SJSA1 (cell line): Measurements from ENCODE around the gene WNT3A. TPM values are rescaled to one million over a fixed set of nuclear protein-coding genes. Genes with fewer than 3 reads are reported as not detected.

ENCODE experiments used
- DNase-seq, 2 experiments: peaks; one replicate each; pipeline ENCODE4 v3.0.0-alpha.2; 2015 to 2020; ENCODE audit warnings: low spot score in 2 of 2, low read depth in 1 of 2
- H3K27ac ChIP-seq: fragments of 250-450 bp; sonication (Bioruptor Pico); 2 replicates; pipeline ENCODE4 v1.5.1; 2020; ENCODE audit warnings: mild to moderate bottlenecking, moderate library complexity
- H3K27me3 ChIP-seq: fragments of 250-450 bp; sonication (Bioruptor Pico); replicated peaks from 2 replicates; pipeline ENCODE4 v1.5.1; 2020; ENCODE audit warnings: mild to moderate bottlenecking, moderate library complexity
- H3K36me3 ChIP-seq: fragments of 250-450 bp; sonication (Bioruptor Pico); 2 replicates; pipeline ENCODE4 v1.5.1; 2020; ENCODE audit warnings: mild to moderate bottlenecking
- H3K4me1 ChIP-seq: fragments of 250-450 bp; sonication (Bioruptor Pico); replicated peaks from 2 replicates; pipeline ENCODE4 v1.6.1; 2021; ENCODE audit warnings: mild to moderate bottlenecking
- H3K4me3 ChIP-seq: fragments of 250-450 bp; sonication (Bioruptor Pico); 2 replicates; pipeline ENCODE4 v1.5.1; 2020; ENCODE audit warnings: mild to moderate bottlenecking
- H3K9me3 ChIP-seq: fragments of 250-450 bp; sonication (Bioruptor Pico); replicated peaks from 2 replicates; pipeline ENCODE4 v1.5.1; 2020; ENCODE audit warnings: mild to moderate bottlenecking
- total RNA-seq: library from RNA; depleted of rRNA; stranded (reverse); fragments of >200 nt; shearing (Covaris generic); gene quantifications from 2 replicates; pipeline ENCODE4 v1.2.3, GENCODE V29; 2014

WNT3A gene
- total RNA-seq, 1 experiment from 2014 or later: not detected

DNA sequence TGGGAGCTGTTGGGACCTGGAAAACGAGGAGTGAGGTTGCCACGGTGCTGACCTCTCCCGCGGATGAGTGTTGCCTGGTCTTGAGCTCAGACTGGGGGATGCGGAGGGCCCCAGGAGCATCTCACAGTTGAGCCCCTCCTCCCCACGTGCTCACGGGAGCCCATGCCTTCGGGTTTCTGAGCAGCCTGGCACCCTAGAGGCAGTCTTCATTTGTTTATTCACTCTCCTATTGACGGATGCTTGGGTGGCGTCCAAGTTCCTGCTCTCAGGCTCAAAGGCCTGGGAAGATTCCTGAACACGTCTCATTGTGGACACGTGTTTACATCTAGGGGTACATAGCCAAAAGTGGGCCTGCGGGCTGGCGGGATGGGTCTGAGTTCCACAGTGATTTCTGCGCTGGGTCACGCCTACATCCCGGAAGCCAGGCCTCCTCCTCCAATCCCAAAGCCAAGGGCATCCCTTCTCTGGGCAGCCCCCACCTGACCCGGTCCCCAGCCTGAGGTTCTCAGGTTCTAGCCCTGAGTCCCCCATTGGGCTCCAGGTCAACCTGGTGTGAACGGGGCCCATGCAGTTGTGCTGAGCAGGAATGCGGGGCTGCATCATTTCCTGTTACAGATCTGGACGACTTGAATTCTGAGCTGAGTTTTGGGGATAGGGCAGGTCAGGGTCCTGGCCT is 14.7 kb downstream of the WNT3A start:
- H3K4me3 ChIP-seq: no peak overlapping the region
- H3K9me3 ChIP-seq: no peaks in the 10 kb centered on the region
- H3K27me3 ChIP-seq: peaks cover 12% of the 10 kb centered on the region
- peak in 1 of 2 experiments; percentile 31 for DNase-seq
- H3K4me1 ChIP-seq: no peaks in the 10 kb centered on the region
- no peaks in the 10 kb centered on the region for H3K36me3 ChIP-seq
- no peak overlapping the region for H3K27ac ChIP-seq

DNA sequence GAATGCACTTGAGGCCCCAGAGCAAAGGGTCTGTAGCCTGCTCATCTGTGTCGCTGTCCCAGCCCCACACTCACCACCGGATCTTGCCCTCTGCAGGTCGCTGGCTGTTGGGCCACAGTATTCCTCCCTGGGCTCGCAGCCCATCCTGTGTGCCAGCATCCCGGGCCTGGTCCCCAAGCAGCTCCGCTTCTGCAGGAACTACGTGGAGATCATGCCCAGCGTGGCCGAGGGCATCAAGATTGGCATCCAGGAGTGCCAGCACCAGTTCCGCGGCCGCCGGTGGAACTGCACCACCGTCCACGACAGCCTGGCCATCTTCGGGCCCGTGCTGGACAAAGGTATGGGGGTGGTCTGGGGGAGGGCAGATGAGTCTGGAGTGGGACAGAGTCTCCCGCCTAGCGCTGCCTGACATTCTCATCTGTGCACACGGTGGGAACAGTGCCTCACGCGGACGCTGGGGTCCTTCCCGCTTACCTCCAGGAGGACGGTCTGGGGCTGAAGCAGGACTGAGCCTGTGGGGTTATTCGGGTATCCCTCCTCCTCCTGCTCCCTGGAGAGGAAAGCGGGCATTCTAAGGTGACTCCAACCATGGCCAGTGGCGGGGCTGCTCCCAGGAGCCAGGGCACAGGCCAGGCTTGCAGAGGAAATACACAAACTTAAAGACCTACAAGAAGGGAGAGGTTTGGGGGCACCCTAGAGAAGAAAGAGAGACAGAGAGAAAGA is 15.9 kb downstream of the WNT3A start:
- no peak overlapping the region for H3K4me3 ChIP-seq
- peaks cover 18% of the 10 kb centered on the region for H3K27me3 ChIP-seq
- H3K4me1 ChIP-seq: no peaks in the 10 kb centered on the region
- DNase-seq: no peak
- H3K27ac ChIP-seq: no peak overlapping the region
- no peaks in the 10 kb centered on the region for H3K9me3 ChIP-seq
- no peaks in the 10 kb centered on the region for H3K36me3 ChIP-seq

DNA sequence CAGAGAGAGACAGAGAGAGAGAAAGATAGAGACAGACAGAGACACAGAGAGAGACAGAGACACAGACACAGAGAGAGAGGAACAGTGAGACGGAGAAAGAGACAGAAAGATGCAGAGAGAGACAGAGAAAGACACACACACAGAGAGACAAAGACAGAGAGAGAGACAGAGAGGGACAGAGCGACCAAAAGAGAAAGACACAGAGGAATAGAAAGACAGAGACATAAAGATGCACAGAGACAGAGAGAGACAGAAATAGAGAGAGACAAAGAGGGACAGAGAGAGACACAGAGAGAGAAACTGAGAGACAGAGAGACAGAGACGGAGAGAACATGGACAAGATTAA is 16.5 kb downstream of the WNT3A start:
- no peaks in the 10 kb centered on the region for H3K9me3 ChIP-seq
- no peak overlapping the region for H3K27ac ChIP-seq
- H3K36me3 ChIP-seq: no peaks in the 10 kb centered on the region
- H3K4me1 ChIP-seq: no peaks in the 10 kb centered on the region
- no peak for DNase-seq
- no peak overlapping the region for H3K4me3 ChIP-seq
- peaks cover 20% of the 10 kb centered on the region for H3K27me3 ChIP-seq

DNA sequence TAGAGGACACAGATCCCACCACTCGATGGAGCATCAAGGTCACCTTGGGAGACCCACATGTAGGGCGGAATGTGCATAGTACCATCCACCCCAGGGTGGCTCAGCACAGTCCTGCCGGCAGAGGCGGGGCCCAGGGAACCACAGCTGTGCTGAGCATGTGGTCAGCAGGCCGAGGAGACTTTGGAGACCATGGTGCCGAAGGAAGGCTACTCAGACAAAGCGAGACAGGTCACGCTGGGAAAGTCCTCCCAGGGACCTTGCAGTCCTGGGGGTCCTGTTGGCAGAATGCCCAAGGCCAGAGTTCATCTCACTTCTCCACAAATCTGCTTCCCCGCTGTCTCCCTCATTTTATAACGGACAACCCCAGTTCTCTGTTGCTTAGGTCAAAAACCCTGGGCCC is 22.5 kb downstream of the WNT3A start:
- no peak for DNase-seq
- Histone ChIP-seq H3K27me3 (0 out of 2 replicates have a peak, but pooled peaks cover 15% of the 10 kb centered on the region), H3K36me3 (no peaks in the 10 kb centered on the region), H3K4me3 (no peak overlapping the region), H3K4me1 (no peaks in the 10 kb centered on the region), H3K9me3 (no peaks in the 10 kb centered on the region), H3K27ac (no peak overlapping the region)

DNA sequence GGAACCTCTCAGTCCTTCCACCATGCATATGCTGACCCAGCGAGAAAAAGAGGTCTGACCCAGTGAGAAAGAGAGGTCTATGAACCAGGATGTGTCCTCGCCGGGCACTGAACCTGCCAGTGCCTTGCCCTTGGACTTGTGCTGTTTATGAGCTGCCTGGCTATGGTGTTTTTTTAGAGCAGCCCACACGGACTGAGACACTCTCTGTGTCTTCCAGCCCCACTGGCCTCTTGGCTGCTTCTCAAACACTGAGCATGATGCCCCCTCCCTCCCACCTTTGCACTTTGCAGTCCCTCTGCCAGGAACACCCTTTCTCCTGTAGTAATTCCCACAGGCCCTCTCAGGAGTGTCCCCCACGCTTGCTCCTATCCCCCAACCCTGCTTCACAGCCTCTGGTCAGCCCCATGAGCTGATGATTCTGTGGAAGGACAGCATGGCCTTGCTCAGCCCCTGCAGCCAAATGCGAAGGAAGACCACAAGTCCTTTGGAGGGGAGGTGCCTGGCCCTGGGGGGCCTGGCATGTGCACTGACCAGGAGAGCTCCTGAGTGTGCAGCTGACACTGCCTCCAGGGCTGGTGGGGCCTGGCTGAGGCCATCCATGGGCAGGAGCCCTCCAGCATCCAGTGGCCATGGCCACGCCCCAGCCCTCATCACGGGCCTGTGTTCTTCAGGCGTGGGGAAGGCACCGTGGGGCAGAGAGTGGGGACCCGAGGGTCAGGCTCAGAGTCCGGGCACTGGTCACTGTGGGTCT is 23.8 kb downstream of the WNT3A start:
- Histone ChIP-seq H3K36me3 (no peaks in the 10 kb centered on the region), H3K9me3 (no peaks in the 10 kb centered on the region), H3K4me1 (no peaks in the 10 kb centered on the region), H3K4me3 (no peak overlapping the region), H3K27ac (no peak overlapping the region), H3K27me3 (0 out of 2 replicates have a peak, but pooled peaks cover 12% of the 10 kb centered on the region)
- no peak for DNase-seq

DNA sequence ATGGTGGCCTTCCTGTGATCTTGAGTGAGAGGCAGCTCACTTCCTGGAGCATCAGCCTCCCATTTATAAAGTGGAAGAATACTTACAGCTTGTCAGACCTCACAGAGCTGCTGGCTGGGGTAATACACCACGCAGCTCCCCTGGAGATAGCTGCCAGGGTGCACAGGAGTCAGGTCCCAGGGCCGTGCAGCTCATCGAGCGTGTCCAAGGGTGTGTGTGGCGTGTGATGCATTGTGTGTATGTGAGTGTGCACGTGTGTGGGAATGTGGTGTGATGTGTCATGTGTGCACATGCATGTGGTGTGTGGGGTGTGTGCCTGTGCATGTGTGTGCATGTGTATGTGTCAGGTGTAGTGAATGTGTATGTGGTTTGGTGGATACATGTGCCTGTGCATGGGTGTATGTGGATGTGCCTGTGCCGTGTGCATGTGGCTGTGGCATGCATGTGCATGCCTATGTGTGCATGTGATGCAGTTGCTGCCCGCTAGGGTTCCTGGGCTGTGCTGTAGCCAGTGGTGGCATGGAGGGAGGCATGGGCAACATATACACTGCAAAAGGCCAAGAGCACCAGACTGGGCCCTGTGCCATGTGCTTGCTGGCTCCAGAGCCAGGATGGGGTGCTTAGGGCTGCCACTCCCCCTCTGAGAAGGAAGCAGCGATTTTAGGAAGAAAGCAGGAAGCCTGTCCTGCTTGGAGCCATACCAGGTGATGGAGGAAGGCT is 24.6 kb downstream of the WNT3A start:
- DNase-seq: peak in 1 of 2 experiments; percentile 25

DNA sequence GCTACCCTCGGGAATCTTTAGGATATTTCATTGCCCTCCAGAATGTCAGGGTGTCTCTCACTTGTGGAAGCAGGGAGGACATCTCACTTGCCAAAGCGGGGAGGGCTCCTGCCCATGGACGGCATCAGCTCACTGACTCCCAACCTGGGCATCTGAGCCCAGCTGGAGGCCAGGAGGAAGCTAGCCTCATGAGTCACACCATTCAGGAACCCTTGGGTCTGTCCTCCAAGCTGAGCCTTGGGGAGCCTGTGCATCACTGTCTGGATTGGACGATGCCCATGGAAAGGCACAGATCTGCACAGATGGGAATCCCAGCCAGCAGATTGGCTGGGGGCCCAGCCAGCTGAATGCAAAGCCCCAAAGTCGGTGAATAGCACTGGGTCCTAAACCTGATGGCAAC is 25.2 kb downstream of the WNT3A start:
- no peaks in the 10 kb centered on the region for H3K36me3 ChIP-seq
- no peak overlapping the region for H3K4me3 ChIP-seq

More for the DNA sequence above, 24.6 kb downstream of the WNT3A start:
- H3K4me1 ChIP-seq: no peaks in the 10 kb centered on the region
- no peaks in the 10 kb centered on the region for H3K36me3 ChIP-seq
- no peak overlapping the region for H3K4me3 ChIP-seq
- H3K27me3 ChIP-seq: 0 out of 2 replicates have a peak, but pooled peaks cover 8% of the 10 kb centered on the region
- H3K27ac ChIP-seq: no peak overlapping the region
- no peaks in the 10 kb centered on the region for H3K9me3 ChIP-seq

DNA sequence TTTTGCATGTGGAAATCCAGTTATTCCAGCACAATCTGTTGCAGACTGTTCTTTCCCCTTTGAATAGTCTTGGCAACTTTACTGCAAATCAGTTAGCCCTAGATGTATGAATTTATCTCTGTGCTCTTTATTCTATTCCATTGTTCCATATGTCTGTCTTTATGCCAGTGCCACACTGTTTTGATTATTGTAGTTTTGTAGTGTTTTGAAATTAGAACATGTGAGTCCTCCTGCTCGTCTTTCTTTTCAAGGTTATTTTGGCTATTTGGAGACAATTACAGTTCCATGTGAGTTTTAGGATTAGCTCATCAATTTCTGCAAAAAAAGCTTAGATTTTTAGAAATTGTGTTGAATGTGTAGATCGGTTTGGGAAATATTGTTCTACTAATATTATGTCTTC is 26.6 kb downstream of the WNT3A start:
- Histone ChIP-seq H3K27ac (no peak overlapping the region), H3K27me3 (peaks cover 13% of the 10 kb centered on the region), H3K4me1 (no peaks in the 10 kb centered on the region), H3K9me3 (no peaks in the 10 kb centered on the region; the same call in 1 of the 2 replicates), H3K4me3 (no peak overlapping the region), H3K36me3 (no peaks in the 10 kb centered on the region)
- DNase-seq: no peak

More for the DNA sequence above, 25.2 kb downstream of the WNT3A start:
- Histone ChIP-seq H3K27me3 (peaks cover 8% of the 10 kb centered on the region; the same call in 1 of the 2 replicates), H3K9me3 (no peaks in the 10 kb centered on the region), H3K4me1 (no peaks in the 10 kb centered on the region), H3K27ac (no peak overlapping the region)
- DNase-seq: peak in 1 of 2 experiments; percentile 28

DNA sequence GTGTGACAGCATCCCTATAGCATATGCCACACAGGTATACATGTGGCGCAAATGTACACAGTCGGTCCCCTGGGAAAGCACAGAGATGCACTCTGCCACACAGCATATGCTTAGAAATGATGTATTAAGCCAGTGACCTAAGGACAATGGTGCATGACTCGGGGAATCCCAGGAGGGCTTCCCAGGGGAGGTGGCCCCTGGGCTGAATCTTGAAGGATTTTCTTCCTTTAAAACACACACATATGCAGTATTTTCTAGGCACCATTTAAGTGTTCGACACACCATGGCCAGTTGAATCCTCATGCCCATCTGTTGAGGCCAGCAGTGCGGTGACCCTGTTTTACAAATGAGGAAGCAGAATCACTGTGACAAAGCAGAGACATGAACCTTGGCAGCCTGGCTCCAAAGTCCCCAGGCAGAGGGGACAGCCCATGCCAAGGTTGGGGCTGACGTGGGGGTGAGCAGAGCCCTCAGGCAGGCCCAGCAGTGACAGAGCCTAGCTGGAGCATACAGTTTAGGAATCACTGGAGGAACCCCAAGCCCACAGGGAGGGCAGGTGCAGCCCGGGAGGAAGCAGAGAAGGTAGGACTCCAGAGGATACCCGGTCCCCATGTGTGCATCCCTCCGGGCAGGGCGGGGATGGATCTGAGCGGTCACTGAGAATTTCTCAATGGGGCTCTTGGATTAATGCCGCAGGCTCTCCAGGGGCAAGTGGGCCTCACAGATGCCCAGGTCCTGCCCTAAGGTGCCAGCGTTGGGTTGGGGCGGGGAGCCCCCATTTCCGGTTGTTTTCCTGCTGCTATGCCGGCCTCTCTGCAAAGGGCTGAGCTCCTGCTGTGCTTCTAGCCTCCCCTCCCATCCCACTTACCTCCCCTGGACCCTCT is 28.4 kb downstream of the WNT3A start:
- Histone ChIP-seq H3K4me3 (no peak overlapping the region), H3K4me1 (no peaks in the 10 kb centered on the region), H3K27me3 (peaks cover 19% of the 10 kb centered on the region), H3K27ac (no peak overlapping the region), H3K9me3 (no peaks in the 10 kb centered on the region; the same call in 1 of the 2 replicates), H3K36me3 (no peaks in the 10 kb centered on the region)
- DNase-seq: peak in 1 of 2 experiments; percentile 33

DNA sequence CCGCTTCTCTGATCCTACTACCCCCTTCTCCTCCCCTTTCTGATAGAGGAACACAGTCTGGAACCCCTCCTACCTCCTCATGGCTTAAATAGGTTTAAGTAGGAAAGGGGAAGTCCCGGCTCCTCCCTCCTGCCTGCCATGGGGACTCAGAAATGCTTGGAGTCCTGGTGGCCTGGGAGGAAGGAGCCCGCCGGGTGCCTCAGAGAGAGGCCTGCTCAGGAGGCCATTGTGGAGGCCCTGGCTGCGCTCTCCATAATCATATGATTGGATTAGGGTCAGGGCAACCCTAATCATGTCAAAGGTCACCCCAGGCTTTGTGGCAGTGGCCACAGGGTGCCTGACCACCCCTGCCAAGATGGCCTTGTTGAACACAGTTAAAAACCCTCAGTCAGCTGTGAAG is 29.0 kb downstream of the WNT3A start:
- Histone ChIP-seq H3K9me3 (no peaks in the 10 kb centered on the region; the same call in 1 of the 2 replicates), H3K27ac (no peak overlapping the region)
- DNase-seq: peak in 1 of 2 experiments; percentile 27

DNA sequence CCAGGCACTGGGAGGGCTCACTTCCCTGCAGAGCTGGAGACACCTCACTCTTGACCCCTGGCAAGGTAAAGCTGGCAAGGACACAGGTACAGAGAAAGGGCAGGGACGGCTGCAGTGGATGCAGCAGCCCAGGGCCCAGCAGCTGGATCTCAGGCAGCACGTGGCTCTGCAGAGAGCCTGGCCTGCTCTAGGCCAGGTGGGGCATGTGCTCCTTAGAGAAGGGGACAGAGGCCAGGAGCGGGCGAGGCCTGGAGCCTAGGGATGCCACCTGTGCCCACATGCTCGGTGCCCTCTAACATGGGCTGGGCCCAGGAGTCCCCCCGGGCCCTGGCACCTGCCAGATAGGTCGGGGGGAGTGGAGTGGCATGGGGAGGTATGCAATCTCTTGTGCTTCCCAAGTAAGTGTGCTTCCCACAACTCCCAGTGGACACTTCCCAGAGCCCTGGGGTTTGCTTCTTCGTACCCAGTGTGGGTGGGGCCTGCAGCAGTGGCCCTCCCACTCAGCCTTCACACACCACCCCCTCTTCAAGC is 30.0 kb downstream of the WNT3A start:
- no peaks in the 10 kb centered on the region for H3K36me3 ChIP-seq
- peaks cover 19% of the 10 kb centered on the region for H3K27me3 ChIP-seq
- peak in 1 of 2 experiments; percentile 26 for DNase-seq
- H3K4me3 ChIP-seq: no peak overlapping the region
- H3K9me3 ChIP-seq: no peaks in the 10 kb centered on the region; the same call in 1 of the 2 replicates
- no peak overlapping the region for H3K27ac ChIP-seq
- H3K4me1 ChIP-seq: no peaks in the 10 kb centered on the region

More for the DNA sequence above, 29.0 kb downstream of the WNT3A start:
- H3K4me1 ChIP-seq: no peaks in the 10 kb centered on the region
- no peaks in the 10 kb centered on the region for H3K36me3 ChIP-seq
- no peak overlapping the region for H3K4me3 ChIP-seq
- H3K27me3 ChIP-seq: peaks cover 19% of the 10 kb centered on the region
